GM10266 (cell line): Measurements from ENCODE around the gene BTBD16.

Experiments used
- DNase-seq: peaks from one replicate; pipeline ENCODE4 v3.0.0; 2012; ENCODE audit errors: extremely low spot score
- CTCF ChIP-seq: IDR thresholded peaks from 2 replicates; pipeline ENCODE4 v1.5.1; 2012; ENCODE audit warnings: mild to moderate bottlenecking, low read depth; ENCODE audit not compliant: control insufficient read depth, insufficient read depth; ENCODE audit errors: missing control alignments

Gene BTBD16

GRCh38 chr10:122254831-122255230 lies 16.3 kb upstream of the BTBD16 start:
- DNase-seq, result no peak
- TF ChIP-seq CTCF, result no peak

GRCh38 chr10:122255509-122256301 lies 15.4 kb upstream of the BTBD16 start:
- TF ChIP-seq CTCF, result no peak
- DNase-seq, result no peak

GRCh38 chr10:122257041-122257440 lies 14.1 kb upstream of the BTBD16 start:
- DNase-seq, result no peak
- TF ChIP-seq CTCF, result no peak

- DNase-seq, result no peak
- no peak for TF ChIP-seq CTCF
Measured at GRCh38 chr10:122258136-122259074, 12.7 kb upstream of the BTBD16 start.

GRCh38 chr10:122259075-122259466 lies 12.0 kb upstream of the BTBD16 start:
- no peak for TF ChIP-seq CTCF

GRCh38 chr10:122261584-122261983 lies 9.5 kb upstream of the BTBD16 start:
- no peak for DNase-seq
- TF ChIP-seq CTCF, result no peak

More at GRCh38 chr10:122259075-122259466, 12.0 kb upstream of the BTBD16 start:
- DNase-seq, result no peak

GRCh38 chr10:122263971-122264370 lies 7.1 kb upstream of the BTBD16 start:
- DNase-seq, result no peak
- TF ChIP-seq CTCF, result no peak
